Skeletal muscle satellite cell (primary cell): ENCODE measurements around the gene KIF26A.
"Not testable (repeated sequence)": the region's sequence is repeated elsewhere in the genome, so short reads cannot be mapped to it uniquely, and the experiment has no call there.

Experiments used
- H3K27me3 ChIP-seq: 2 replicates; pipeline ENCODE4 v1.7.0; 2013; ENCODE audit warnings: low read length; ENCODE audit not compliant: control insufficient read depth, insufficient read depth
- H3K36me3 ChIP-seq: 2 replicates; pipeline ENCODE4 v1.7.0; 2013; ENCODE audit warnings: mild to moderate bottlenecking, control low read depth, low read length; ENCODE audit not compliant: insufficient read depth
- H3K4me1 ChIP-seq: 2 replicates; pipeline ENCODE4 v1.7.0; 2013; ENCODE audit warnings: low read length; ENCODE audit not compliant: control insufficient read depth, insufficient read depth
- H3K4me2 ChIP-seq: 2 replicates; pipeline ENCODE4 v1.7.0; 2013; ENCODE audit warnings: mild to moderate bottlenecking, low read length
- H3K4me3 ChIP-seq: 2 replicates; pipeline ENCODE4 v1.7.0; 2013; ENCODE audit warnings: low read length
- H3K9ac ChIP-seq: 2 replicates; pipeline ENCODE4 v1.7.0; 2013; ENCODE audit warnings: mild to moderate bottlenecking, low read depth, low read length, moderate library complexity
- H3K9me3 ChIP-seq: replicated peaks from 2 replicates; pipeline ENCODE4 v1.7.0; 2013; ENCODE audit warnings: mild to moderate bottlenecking, control low read depth, low read length

Gene KIF26A

GRCh38 chr14:104222396-104223036 lies 84.1 kb downstream of the KIF26A start:
- Histone ChIP-seq H3K9me3 (peaks cover 7% of the 10 kb centered on the region), H3K9ac (no peak overlapping the region), H3K27me3 (no peaks in the 10 kb centered on the region), H3K4me3 (no peak overlapping the region), H3K36me3 (no peaks in the 10 kb centered on the region), H3K4me2 (no peak overlapping the region), H3K4me1 (no peaks in the 10 kb centered on the region)

- no peaks in the 10 kb centered on the region for H3K4me1 ChIP-seq
- no peak overlapping the region for H3K9ac ChIP-seq
- H3K36me3 ChIP-seq, result no peaks in the 10 kb centered on the region
- peaks cover 15% of the 10 kb centered on the region for H3K9me3 ChIP-seq
- no peak overlapping the region for H3K4me3 ChIP-seq
- no peaks in the 10 kb centered on the region for H3K27me3 ChIP-seq
- H3K4me2 ChIP-seq, result no peak overlapping the region
Measured at GRCh38 chr14:104223101-104224041, 85.0 kb downstream of the KIF26A start.

GRCh38 chr14:104224131-104224505 lies 85.7 kb downstream of the KIF26A start:
- Histone ChIP-seq H3K36me3 (no peaks in the 10 kb centered on the region), H3K9ac (no peak overlapping the region), H3K4me1 (no peaks in the 10 kb centered on the region), H3K4me3 (no peak overlapping the region), H3K9me3 (peaks cover 15% of the 10 kb centered on the region), H3K27me3 (no peaks in the 10 kb centered on the region), H3K4me2 (no peak overlapping the region)

GRCh38 chr14:104224506-104225277 lies 86.3 kb downstream of the KIF26A start:
- peaks cover 15% of the 10 kb centered on the region for H3K9me3 ChIP-seq
- no peak overlapping the region for H3K4me2 ChIP-seq
- no peaks in the 10 kb centered on the region for H3K27me3 ChIP-seq
- no peak overlapping the region for H3K4me3 ChIP-seq
- H3K9ac ChIP-seq, result no peak overlapping the region
- no peaks in the 10 kb centered on the region for H3K4me1 ChIP-seq
- H3K36me3 ChIP-seq, result no peaks in the 10 kb centered on the region

- H3K27me3 ChIP-seq, H3K9ac ChIP-seq, H3K4me3 ChIP-seq, H3K4me1 ChIP-seq, H3K36me3 ChIP-seq, H3K4me2 ChIP-seq: not testable (repeated sequence)
- peaks cover 15% of the 10 kb centered on the region for H3K9me3 ChIP-seq
Measured at GRCh38 chr14:104225278-104226190, 87.1 kb downstream of the KIF26A start.

GRCh38 chr14:104226421-104227383 lies 88.3 kb downstream of the KIF26A start:
- Histone ChIP-seq H3K4me2 (no peak overlapping the region), H3K4me1 (no peaks in the 10 kb centered on the region), H3K9ac (no peak overlapping the region), H3K9me3 (peaks cover 15% of the 10 kb centered on the region), H3K4me3 (no peak overlapping the region), H3K36me3 (no peaks in the 10 kb centered on the region), H3K27me3 (no peaks in the 10 kb centered on the region)

GRCh38 chr14:104227806-104228205 lies 89.4 kb downstream of the KIF26A start:
- Histone ChIP-seq H3K36me3 (no peaks in the 10 kb centered on the region), H3K4me2 (no peak overlapping the region), H3K9me3 (peaks cover 15% of the 10 kb centered on the region), H3K4me3 (no peak overlapping the region), H3K27me3 (no peaks in the 10 kb centered on the region), H3K4me1 (no peaks in the 10 kb centered on the region), H3K9ac (no peak overlapping the region)

GRCh38 chr14:104228221-104228620 lies 89.8 kb downstream of the KIF26A start:
- no peaks in the 10 kb centered on the region for H3K4me1 ChIP-seq
- no peak overlapping the region for H3K4me3 ChIP-seq
- H3K9me3 ChIP-seq, result peaks cover 15% of the 10 kb centered on the region
- H3K9ac ChIP-seq, result no peak overlapping the region
- no peaks in the 10 kb centered on the region for H3K36me3 ChIP-seq
- no peaks in the 10 kb centered on the region for H3K27me3 ChIP-seq
- H3K4me2 ChIP-seq, result no peak overlapping the region

GRCh38 chr14:104228716-104229533 lies 90.5 kb downstream of the KIF26A start:
- H3K4me3 ChIP-seq, result no peak overlapping the region
- no peaks in the 10 kb centered on the region for H3K4me1 ChIP-seq
- peaks cover 15% of the 10 kb centered on the region for H3K9me3 ChIP-seq
- no peak overlapping the region for H3K4me2 ChIP-seq
- H3K36me3 ChIP-seq, result no peaks in the 10 kb centered on the region
- H3K27me3 ChIP-seq, result no peaks in the 10 kb centered on the region
- no peak overlapping the region for H3K9ac ChIP-seq
